Neuronal stem cell (in vitro differentiated cells): Measurements from ENCODE around the gene B3GAT1.
A peak's percentile ranks its signal among the peaks of the same experiment; 100 is the strongest.

ENCODE experiments used
- DNase-seq: peaks from one replicate; pipeline ENCODE4 v3.0.0-alpha.2; 2013; ENCODE audit warnings: low spot score
- H2AFZ ChIP-seq: one replicate; pipeline ENCODE4 v1.6.1; 2013; ENCODE audit warnings: mild to moderate bottlenecking, low read length, inconsistent platforms
- H2AK5ac ChIP-seq: 2 replicates; pipeline ENCODE4 v1.6.1; 2013; ENCODE audit warnings: low read depth, mild to moderate bottlenecking, inconsistent platforms, low read length, moderate library complexity, mixed read lengths
- H2BK120ac ChIP-seq: 2 replicates; pipeline ENCODE4 v1.6.1; 2013; ENCODE audit warnings: low read depth, mild to moderate bottlenecking, inconsistent platforms, low read length, moderate library complexity, mixed read lengths
- H2BK12ac ChIP-seq: one replicate; pipeline ENCODE4 v1.6.1; 2013; ENCODE audit warnings: low read length, inconsistent platforms
- H2BK15ac ChIP-seq: 2 replicates; pipeline ENCODE4 v1.6.1; 2013; ENCODE audit warnings: mild to moderate bottlenecking, low read length, inconsistent platforms, mixed read lengths
- H2BK5ac ChIP-seq: one replicate; pipeline ENCODE4 v1.6.1; 2013; ENCODE audit warnings: inconsistent platforms, mild to moderate bottlenecking, low read length, moderate library complexity
- H3K14ac ChIP-seq: one replicate; pipeline ENCODE4 v1.6.1; 2013; ENCODE audit warnings: low read length, inconsistent platforms
- H3K18ac ChIP-seq: 2 replicates; pipeline ENCODE4 v1.6.1; 2013; ENCODE audit warnings: low read length, inconsistent platforms
- H3K23ac ChIP-seq: 2 replicates; pipeline ENCODE4 v1.6.1; 2013; ENCODE audit warnings: low read depth, mild to moderate bottlenecking, mixed read lengths, low read length, inconsistent platforms; ENCODE audit not compliant: poor library complexity
- H3K27ac ChIP-seq: replicated peaks from 3 replicates; pipeline ENCODE4 v1.5.1; 2013; ENCODE audit warnings: low read length, inconsistent platforms
- H3K27me3 ChIP-seq, 3 experiments: 2 replicates each; pipeline ENCODE4 v1.6.1; 2013; ENCODE audit warnings: low read length in 3 of 3, mild to moderate bottlenecking in 2 of 3, inconsistent platforms in 1 of 3, low read depth in 1 of 3, mixed read lengths in 1 of 3, moderate library complexity in 1 of 3; ENCODE audit not compliant: control insufficient read depth in 3 of 3, insufficient read depth in 3 of 3
- H3K36me3 ChIP-seq, 2 donors: replicated peaks in 1 of 2; 2 replicates each; pipeline ENCODE4 v1.6.1; 2013; ENCODE audit warnings: low read length in 2 of 2; ENCODE audit not compliant: control insufficient read depth in 2 of 2, insufficient read depth in 2 of 2
- H3K4ac ChIP-seq: 2 replicates; pipeline ENCODE4 v1.6.1; 2013; ENCODE audit warnings: inconsistent platforms, mild to moderate bottlenecking, low read length, moderate library complexity
- H3K4me1 ChIP-seq, 2 donors: 1 replicate in 1 of 2; 2 replicates in 1 of 2; pipeline ENCODE4 v1.6.1; 2013; ENCODE audit warnings: low read length in 2 of 2, low read depth in 1 of 2; ENCODE audit not compliant: control insufficient read depth in 2 of 2, insufficient read depth in 1 of 2
- H3K4me2 ChIP-seq: one replicate; pipeline ENCODE4 v1.6.1; 2013; ENCODE audit warnings: mild to moderate bottlenecking, low read length, inconsistent platforms; ENCODE audit not compliant: insufficient read depth, poor library complexity, severe bottlenecking
- H3K4me3 ChIP-seq, 2 donors: 2 replicates each; pipeline ENCODE4 v1.5.1; 2013; ENCODE audit warnings: low read length in 2 of 2, mild to moderate bottlenecking in 2 of 2, inconsistent platforms in 1 of 2, moderate library complexity in 1 of 2
- H3K79me1 ChIP-seq: one replicate; pipeline ENCODE4 v1.6.1; 2013; ENCODE audit warnings: low read depth, mild to moderate bottlenecking, inconsistent platforms, low read length, moderate library complexity
- H3K9ac ChIP-seq: one replicate; pipeline ENCODE4 v1.6.1; 2013; ENCODE audit warnings: mild to moderate bottlenecking, low read depth, low read length, inconsistent platforms; ENCODE audit not compliant: poor library complexity
- H3K9me3 ChIP-seq, 2 donors: replicated peaks in 1 of 2; 2 replicates each; pipeline versions ENCODE3 to v1.6.1; 2013; ENCODE audit warnings: low read length in 2 of 2, mild to moderate bottlenecking in 2 of 2, inconsistent platforms in 1 of 2, low read depth in 1 of 2, mixed read lengths in 1 of 2, moderate library complexity in 1 of 2; ENCODE audit not compliant: control insufficient read depth in 2 of 2, insufficient read depth in 1 of 2
- H4K8ac ChIP-seq: one replicate; pipeline ENCODE4 v1.6.1; 2013; ENCODE audit warnings: low read depth, mild to moderate bottlenecking, inconsistent platforms, low read length, moderate library complexity
- H4K91ac ChIP-seq: one replicate; pipeline ENCODE4 v1.6.1; 2013; ENCODE audit warnings: low read length, low read depth, mild to moderate bottlenecking, inconsistent platforms; ENCODE audit not compliant: poor library complexity
- WGBS, 2 donors: extraction: QIAGEN DNeasy Blood & Tissue Kit; methylation state at CpG; one replicate each; pipeline ENCODE4 v1.1.7; 2013; ENCODE audit warnings: missing lambda C conversion rate in 2 of 2, mixed read lengths in 1 of 2; ENCODE audit not compliant: insufficient read length in 2 of 2, insufficient replicate concordance in 1 of 2; ENCODE audit errors: extremely low coverage in 2 of 2; 5-methylcytosine and 5-hydroxymethylcytosine counted together

B3GAT1 gene

GRCh38 chr11:134333312-134333711 is 78.7 kb downstream of the B3GAT1 start:
- no peak overlapping the region for H3K18ac ChIP-seq
- H3K4me1 ChIP-seq, result peaks cover 2 to 3% of the 10 kb centered on the region in 2 donors
- H2BK15ac ChIP-seq, result no peak overlapping the region
- no peak overlapping the region for H4K91ac ChIP-seq
- no peak overlapping the region for H2BK12ac ChIP-seq
- H2AFZ ChIP-seq, result no peak overlapping the region
- no peak overlapping the region for H3K9ac ChIP-seq
- H3K23ac ChIP-seq, result no peak overlapping the region
- no peaks in the 10 kb centered on the region for H3K9me3 ChIP-seq
- no peak overlapping the region for H3K4me3 ChIP-seq
- no peaks in the 10 kb centered on the region for H3K79me1 ChIP-seq
- no peak overlapping the region for H2AK5ac ChIP-seq
- H2BK120ac ChIP-seq, result no peak overlapping the region
- no CpG with 5 or more reads among the region's 7 CpGs for WGBS, 2 donors
- H3K4me2 ChIP-seq, result no peak overlapping the region
- no peak for DNase-seq
- no peaks in the 10 kb centered on the region for H3K36me3 ChIP-seq
- peaks cover 0 to 37% (median 27%) of the 10 kb centered on the region in 3 experiments for H3K27me3 ChIP-seq
- no peak overlapping the region for H4K8ac ChIP-seq
- H3K4ac ChIP-seq, result no peak overlapping the region
- no peak overlapping the region for H3K14ac ChIP-seq
- H2BK5ac ChIP-seq, result no peak overlapping the region
- no peak overlapping the region for H3K27ac ChIP-seq

- no CpG with 5 or more reads among the region's 7 CpGs for WGBS, 2 donors
- peaks cover 0 to 37% (median 27%) of the 10 kb centered on the region in 3 experiments for H3K27me3 ChIP-seq
- H3K4me2 ChIP-seq, result peak overlapping the region; percentile 99
- H3K4me3 ChIP-seq, result peak overlapping the region in 1 of 2 donors; percentile 58
- H3K27ac ChIP-seq, result no peak overlapping the region
- H3K18ac ChIP-seq, result no peak overlapping the region
- no peak overlapping the region for H2BK120ac ChIP-seq
- DNase-seq, result no peak
- no peak overlapping the region for H2BK12ac ChIP-seq
- H2BK5ac ChIP-seq, result no peak overlapping the region
- no peak overlapping the region for H3K4ac ChIP-seq
- no peak overlapping the region for H3K23ac ChIP-seq
- H3K36me3 ChIP-seq, result no peaks in the 10 kb centered on the region
- no peak overlapping the region for H3K9ac ChIP-seq
- H3K9me3 ChIP-seq, result no peaks in the 10 kb centered on the region
- H2BK15ac ChIP-seq, result no peak overlapping the region
- no peak overlapping the region for H4K8ac ChIP-seq
- no peaks in the 10 kb centered on the region for H3K79me1 ChIP-seq
- peak overlapping the region; percentile 97 for H2AFZ ChIP-seq
- H3K4me1 ChIP-seq, result peaks cover 2 to 3% of the 10 kb centered on the region in 2 donors
- no peak overlapping the region for H3K14ac ChIP-seq
- no peak overlapping the region for H4K91ac ChIP-seq
- no peak overlapping the region for H2AK5ac ChIP-seq
Measured at GRCh38 chr11:134332782-134333181, 79.3 kb downstream of the B3GAT1 start.

- Histone ChIP-seq H3K36me3 (no peaks in the 10 kb centered on the region), H2AFZ (peak overlapping the region; percentile 97), H3K14ac (no peak overlapping the region), H4K8ac (no peak overlapping the region), H3K79me1 (no peaks in the 10 kb centered on the region), H2BK120ac (no peak overlapping the region), H2BK12ac (no peak overlapping the region), H2BK15ac (no peak overlapping the region), H3K4me2 (peak overlapping the region; percentile 99), H3K4me3 (peak overlapping the region; percentile 58 to 88), H3K4ac (no peak overlapping the region), H3K27me3 (peaks cover 0 to 42% (median 27%) of the 10 kb centered on the region in 3 experiments), H3K23ac (no peak overlapping the region), H3K9me3 (no peaks in the 10 kb centered on the region), H2AK5ac (no peak overlapping the region), H3K4me1 (peaks cover 2 to 3% of the 10 kb centered on the region in 2 donors), H3K27ac (no peak overlapping the region), H3K18ac (peak overlapping the region; percentile 77), H3K9ac (peak overlapping the region; percentile 84), H4K91ac (no peak overlapping the region), H2BK5ac (no peak overlapping the region)
- no CpG with 5 or more reads among the region's 40 CpGs for WGBS, 2 donors
- peak; percentile 35 for DNase-seq
Measured at GRCh38 chr11:134332189-134332631, 79.8 kb downstream of the B3GAT1 start.

GRCh38 chr11:134331354-134332188 is 80.5 kb downstream of the B3GAT1 start, which contains the start of gene GLB1L2:
Gene GLB1L2, plus strand, starts transcription at chr11:134331988. Its CDS starts 74 bp downstream, at chr11:134332062.
- no peak within 1 kb of the TSS for H2AK5ac ChIP-seq
- H3K4me1 ChIP-seq, result peaks cover 2 to 3% of the 10 kb centered on the region in 2 donors
- no peaks in the 10 kb centered on the region for H3K9me3 ChIP-seq
- no peak within 1 kb of the TSS for H2BK120ac ChIP-seq
- H3K23ac ChIP-seq, result no peak within 1 kb of the TSS
- H3K14ac ChIP-seq, result no peak within 1 kb of the TSS
- H3K79me1 ChIP-seq, result no peaks in the 10 kb centered on the region
- peak within 1 kb of the TSS; percentile 99 for H3K4me2 ChIP-seq
- H2BK5ac ChIP-seq, result no peak within 1 kb of the TSS
- H3K18ac ChIP-seq, result peak within 1 kb of the TSS; percentile 77
- no peak within 1 kb of the TSS for H2BK12ac ChIP-seq
- peak within 1 kb of the TSS; percentile 58 to 88 for H3K4me3 ChIP-seq
- H3K27ac ChIP-seq, result no peak within 1 kb of the TSS
- peak; percentile 75 for DNase-seq
- WGBS, 2 donors, result no CpG with 5 or more reads among the region's 80 CpGs
- no peaks in the 10 kb centered on the region for H3K36me3 ChIP-seq
- no peak within 1 kb of the TSS for H2BK15ac ChIP-seq
- no peak within 1 kb of the TSS for H4K91ac ChIP-seq
- H3K9ac ChIP-seq, result peak within 1 kb of the TSS; percentile 84
- H3K27me3 ChIP-seq, result peaks cover 0 to 46% (median 27%) of the 10 kb centered on the region in 3 experiments
- H4K8ac ChIP-seq, result no peak within 1 kb of the TSS
- H2AFZ ChIP-seq, result peak within 1 kb of the TSS; percentile 97
- H3K4ac ChIP-seq, result no peak within 1 kb of the TSS
